Measurements from ENCODE around the gene TSPAN17.
A peak's percentile ranks its signal among the peaks of the same experiment; 100 is the strongest.

The TSPAN17 gene

GRCh38 chr5:176661676-176662075, 14.4 kb downstream of the TSPAN17 start:
- no peak for DNase-seq

DNA sequence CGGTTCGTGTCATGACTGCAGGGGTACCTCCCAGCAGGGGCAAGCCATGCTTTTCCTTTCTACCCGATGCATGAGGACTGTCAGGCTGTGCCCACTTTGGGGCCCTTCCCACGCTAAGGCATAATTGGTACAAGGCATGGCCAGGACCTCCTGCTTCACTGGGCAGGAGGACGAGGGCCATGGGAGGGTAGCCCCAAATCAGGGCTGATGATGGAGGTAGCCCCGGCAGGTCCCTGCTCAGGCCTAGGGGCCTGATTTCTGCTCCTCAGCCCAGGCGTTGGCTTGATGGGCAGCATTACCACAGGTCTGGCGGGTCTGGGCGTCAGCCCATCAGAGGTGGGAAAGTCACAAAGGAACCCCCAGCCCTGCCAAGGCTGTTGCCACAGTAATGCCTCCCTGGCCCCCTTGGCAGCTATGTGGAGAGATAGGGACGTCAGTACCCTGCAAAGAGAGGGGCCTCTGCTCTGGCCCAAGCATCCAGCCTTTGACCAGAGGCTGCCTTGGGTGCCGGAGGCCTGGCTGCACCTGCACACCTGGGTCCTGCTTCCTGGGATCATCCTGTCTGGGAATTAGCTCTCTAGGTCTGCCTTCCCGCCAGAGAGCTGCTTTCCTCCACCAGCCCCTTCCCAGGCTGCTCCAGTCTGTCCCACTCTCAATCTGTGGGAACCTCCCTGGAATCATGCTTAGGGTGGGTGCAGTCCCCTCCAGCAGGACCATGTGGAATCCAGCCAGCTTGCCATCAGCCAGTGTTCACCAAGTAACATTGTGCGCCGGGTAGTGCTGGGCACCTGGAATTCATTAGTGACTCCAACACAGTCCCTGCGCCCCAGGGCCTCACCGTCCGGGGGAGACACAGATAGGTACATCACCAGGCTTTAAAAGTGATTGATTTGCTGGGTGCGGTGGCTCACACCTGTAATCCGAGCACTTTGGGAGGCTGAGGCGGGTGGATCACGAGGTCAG, 15.4 kb downstream of the TSPAN17 start:
- DNase-seq: no peak

DNA sequence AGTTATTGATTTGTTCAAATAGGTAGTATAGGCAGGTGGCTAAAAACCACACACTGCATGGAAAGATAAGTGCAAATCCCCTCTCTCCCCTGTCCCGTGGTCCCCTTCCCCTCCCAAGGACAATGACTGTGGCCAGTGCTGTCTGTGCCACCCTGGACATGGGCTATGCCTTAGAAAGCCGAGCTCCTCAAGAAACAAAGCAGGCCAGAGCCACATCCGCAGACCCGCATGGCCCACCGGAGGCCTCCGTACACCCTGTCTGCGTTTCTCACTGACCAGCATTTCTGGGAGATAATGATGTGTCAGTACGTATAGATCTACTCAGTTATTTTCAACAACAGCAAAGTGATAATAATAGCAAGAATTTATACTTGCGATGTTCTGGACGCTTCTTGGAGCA, 16.3 kb downstream of the TSPAN17 start:
- no peak for DNase-seq

- no peak for DNase-seq
Measured at GRCh38 chr5:176664479-176664878, 17.2 kb downstream of the TSPAN17 start.

DNA sequence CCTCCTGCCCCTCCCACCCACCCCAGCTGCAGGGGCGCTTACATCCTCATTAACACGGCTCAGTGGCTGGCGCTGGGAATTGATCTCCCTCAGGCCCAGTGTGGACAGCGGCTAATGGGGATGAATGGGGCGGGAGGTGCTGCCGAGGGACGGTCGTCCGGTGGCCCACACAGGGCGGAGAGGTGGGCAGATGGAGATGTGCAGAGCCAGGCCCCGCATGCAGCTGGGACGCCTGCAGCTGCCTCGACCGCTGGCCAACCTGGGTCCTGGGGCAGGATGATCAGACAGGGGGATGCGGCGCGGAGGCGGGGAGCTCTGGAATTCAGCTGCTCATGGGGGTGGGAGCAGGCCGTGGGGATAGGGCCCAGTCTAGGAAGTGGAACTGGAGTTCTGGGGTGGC, 17.6 kb downstream of the TSPAN17 start:
- DNase-seq: no peak

- no peak for DNase-seq
Measured at GRCh38 chr5:176665517-176665916, 18.2 kb downstream of the TSPAN17 start.

DNA sequence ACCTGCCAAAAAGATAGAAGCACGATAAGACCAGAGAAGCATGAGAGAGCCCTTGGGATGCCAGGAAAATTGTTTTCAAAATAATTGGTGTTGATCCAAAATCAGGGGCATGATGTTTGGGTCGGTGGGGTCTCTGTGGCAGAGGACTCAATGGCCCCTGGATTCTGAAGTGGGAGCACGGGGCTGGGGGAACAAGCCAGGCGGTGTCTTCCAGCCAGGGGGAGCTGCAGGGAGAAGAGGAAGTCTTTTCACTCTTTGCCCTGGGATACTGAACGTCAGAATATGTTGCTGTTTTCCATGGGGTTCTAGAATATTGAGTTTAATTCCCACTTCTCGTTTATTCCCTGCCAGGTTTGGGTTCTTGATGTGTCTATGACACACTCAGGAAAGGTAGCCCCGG, 20.4 kb downstream of the TSPAN17 start:
- DNase-seq: no peak

- DNase-seq: no peak
Measured at GRCh38 chr5:176670449-176670848, 23.2 kb downstream of the TSPAN17 start.

GRCh38 chr5:176671399-176671798, 24.1 kb downstream of the TSPAN17 start:
- DNase-seq: no peak

DNA sequence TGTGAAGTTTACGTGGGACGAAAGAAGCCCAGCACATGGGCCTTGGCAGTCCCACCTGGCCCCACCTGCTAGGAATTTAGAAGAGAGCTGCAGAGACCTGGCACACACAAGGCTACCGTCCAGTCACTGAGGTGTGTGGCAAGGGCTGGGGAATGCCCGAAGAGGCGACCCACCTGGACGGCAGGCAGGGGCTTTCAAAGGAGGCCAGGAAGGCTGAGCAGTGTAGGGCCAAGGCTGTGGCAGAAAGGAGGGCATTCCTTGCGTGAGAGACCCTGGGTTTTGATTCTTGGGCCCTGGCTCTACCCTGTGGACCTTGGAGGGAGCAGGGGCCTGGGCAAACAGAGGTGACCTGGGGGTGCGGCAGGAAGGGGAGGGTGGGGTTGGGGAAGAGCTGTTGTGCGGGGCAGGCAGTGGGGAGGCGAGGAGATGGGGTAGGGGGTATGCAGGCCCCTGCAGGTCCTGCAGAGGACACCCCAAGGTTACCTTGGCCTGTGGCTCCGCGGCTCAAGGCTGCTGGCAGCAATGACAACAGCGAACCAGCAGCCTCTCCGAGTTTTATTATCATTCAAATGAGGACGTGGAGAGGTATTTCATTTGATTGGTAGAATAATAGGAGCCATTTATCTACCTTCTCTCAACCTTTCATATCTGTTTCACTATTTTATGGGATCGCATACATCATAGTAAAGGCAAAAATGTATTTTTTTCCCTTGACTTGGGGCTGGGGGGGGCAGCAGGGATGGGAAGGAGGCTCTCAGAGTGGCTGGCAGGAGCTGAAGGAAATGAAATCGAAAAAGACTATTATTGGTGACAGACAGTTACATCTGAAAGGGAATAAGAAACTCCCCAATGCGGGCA, 24.8 kb downstream of the TSPAN17 start:
- DNase-seq: no peak

DNA sequence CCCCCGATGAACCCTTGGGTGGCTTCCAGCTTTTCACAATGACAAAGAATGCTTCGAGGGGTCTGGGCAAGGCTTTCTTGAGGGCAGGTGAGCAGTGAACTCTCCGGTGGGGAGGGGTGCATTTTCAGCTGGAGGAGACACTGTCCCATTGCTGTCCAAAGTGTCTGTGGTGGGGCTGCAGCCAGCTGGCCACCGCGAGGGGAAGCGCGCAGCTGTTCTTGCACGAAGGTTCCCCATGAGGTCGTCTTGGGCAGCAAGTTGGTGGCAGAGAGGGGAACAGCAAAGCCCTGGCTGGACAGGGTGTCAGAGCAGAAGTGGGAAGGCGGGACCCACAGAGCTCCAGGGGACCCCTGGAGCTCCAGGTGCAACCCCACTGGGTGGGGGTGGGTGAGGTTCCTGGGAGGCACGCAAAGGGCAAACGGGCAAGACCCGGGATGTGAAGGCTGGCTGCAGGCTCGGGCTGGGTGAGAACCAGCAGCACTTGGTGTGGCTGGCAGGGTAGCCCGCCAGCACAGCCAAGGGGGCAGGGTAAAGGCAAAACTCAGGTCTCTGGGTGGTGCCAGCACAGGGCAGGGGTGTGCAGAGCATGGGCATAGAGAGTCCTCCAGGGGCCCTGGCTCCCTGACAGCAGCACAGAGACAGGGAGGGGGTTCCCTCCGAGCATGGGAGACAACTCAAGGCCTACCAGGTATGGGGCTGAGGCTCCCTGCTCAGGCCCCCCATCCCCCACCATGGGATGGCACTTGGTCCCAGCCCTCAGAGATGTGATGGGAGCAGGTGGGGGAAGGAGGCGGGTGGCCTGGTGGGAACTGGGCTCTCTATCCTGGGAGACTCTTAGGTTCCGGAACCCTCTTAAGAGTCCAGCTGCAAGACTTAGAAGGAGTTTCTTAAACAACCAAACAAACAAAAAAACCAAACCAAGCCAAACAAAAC, 26.6 kb downstream of the TSPAN17 start:
- DNase-seq: no peak

DNA sequence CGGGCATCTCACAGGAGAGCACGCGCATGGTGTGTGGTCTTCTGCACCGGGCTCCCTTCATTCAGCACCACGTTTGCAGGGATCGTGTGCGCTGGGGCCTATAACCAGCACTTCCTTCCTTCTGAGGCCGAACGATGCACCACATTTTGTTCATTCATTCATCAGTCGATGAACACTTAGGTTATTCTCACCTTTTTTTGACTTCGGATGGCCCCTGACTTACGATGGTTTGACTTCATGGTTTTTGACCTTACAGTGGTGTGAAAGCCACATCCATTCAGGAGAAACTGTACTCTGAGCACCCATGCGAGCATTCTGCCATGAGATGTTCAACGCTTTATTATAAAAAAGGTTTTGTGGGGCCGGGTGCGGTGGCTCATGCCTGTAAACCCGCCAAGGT, 27.5 kb downstream of the TSPAN17 start:
- no peak for DNase-seq

DNA sequence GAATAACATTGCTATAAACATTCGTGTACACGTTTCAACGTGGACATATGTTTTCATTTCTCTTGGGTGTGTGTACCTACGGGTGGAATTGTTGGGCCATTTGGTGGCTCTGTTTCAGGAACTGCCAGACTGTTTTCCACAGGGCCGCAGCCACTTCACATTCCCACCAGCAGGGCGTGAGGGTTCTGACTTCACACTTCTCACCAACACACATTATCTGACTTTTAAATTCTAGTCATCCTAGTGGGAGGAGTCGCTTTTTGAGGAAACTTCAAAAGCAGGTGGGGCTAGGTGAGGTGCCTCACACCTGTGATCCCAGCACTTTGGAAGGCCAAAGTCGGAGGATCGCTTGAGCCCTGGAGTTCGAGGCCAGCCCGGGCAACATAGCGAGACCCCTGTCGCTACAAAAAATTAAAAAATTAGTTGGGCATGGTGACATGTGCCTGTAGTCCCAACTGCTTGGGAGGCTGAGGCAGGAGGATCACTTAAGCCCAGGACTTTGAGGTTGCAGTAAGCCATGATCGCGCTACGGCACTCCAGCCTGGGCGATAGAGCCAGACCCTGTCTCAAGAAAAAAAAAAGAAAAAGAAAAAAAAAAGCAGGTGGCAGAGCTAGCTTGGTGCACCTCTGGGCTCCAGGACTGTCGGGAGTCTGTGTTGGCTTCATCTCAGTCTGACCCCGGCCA, 28.5 kb downstream of the TSPAN17 start:
- no peak for DNase-seq

DNA sequence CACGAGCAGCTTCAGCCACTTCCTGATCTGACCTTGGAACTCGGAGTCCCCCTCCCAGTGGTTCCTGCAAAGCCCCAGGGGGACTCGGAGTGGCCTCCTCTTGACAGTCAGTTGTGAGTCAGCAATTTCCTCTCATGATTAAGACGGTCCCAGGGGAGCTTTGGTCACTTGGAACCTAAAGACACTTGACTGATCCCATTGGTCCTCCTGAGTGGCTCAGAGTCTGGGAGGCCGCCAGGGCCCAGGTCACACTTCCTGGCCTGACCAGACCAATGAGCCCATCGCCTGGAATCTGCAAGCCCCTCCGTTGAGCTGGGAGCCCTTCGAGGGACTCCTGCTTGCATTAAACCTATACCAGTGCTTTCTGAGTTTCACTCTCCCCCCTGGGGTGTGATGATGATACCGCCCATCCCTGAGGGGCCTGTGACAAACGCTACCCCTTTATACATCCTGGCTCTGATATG, 29.1 kb downstream of the TSPAN17 start:
- DNase-seq: peak; percentile 61

DNA sequence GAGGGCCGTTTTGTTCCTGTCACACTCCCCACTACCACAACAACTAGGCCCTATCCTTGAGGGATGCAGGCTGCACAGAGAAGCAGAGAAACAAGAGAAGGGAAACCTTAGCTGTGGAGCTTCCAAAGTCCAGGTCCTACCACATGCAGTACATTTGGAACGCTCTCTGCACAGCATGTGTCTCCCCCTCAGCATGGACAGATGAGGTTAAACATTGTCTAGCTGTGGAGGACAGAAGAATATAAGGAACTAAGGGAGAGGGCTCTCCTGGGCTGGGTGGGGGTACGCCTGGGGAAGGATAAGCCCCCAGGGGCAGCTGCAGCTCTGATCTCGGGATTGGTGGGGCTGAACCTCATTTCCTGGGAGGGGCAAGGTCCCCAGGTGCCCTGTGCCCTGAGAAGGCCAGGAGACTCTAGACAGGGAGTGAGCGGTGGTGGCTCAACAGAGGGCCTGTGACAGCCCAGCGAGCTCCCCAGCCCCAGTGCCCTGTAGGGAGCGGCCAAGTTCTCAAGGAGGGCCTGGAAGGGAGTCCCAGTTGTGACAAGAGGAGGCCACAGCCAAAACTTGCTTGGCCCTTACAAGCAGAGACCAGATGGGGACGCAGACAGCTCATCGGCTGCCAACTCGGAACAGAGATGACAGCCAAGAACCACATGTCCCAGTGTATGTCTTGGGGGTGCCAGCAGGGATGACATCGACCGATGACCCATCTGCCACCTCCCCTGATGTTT, 30.1 kb downstream of the TSPAN17 start:
- no peak for DNase-seq

DNA sequence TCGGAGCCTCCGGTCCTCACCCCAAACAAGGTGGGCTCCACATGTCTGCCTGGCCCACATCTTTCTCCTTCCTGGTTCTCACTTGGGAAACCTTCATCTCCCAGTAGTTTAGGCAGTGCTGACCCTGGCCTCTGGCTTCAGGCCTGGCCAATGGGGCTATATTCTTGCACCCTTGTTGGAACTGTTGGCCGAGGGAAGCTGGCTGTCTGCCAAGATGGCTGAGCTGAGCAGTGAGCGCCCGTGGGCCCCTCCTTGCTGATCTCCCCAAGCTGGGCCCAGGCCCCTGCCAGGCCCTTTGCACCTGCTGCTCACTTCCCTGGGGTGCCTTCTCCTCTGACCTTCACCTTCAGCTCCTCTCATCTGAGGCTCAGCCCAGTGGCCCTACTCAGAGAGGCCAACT, 31.3 kb downstream of the TSPAN17 start:
- DNase-seq: no peak

DNA sequence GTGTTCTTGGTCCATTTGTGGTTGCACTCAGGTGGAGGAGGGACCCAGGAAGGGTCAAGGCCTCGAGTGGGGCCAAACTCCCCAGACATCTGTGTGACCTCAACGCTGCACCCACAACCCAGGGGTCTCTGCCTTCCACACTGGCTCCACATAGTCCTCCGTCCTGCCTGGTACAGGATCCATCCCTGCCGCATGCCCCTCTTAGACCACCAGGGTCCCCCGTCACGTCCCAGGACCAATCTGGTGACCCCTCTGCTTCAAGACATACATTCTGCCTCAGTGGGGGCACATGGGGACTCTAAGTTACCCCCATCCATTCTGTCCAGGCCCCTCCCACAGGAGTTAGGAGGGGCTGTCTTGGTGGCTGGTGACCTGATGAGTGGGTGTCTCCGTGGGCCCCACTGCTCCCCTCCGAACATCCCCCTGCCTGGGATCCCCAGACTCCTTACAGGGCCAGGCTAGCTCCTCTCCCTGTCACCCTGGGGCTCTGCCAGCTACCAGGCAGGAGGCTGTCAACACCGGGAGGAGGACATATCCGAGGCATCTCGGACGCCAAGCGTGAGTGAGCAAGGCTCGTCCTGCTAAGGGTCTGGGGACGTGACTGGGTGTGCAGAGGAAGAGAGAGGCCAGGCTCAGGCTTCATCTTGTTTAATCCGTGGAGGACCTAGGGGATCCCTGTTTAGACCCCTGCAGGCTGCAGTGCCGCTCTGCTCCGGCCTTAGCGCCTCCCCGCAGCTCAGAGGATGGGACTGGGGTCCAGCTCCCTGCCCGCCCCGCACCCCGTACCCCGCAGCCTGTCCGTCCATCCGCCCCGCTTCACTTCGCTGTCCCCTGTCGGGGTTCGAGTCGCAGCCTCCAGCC, 32.3 kb downstream of the TSPAN17 start:
- no peak for DNase-seq

DNA sequence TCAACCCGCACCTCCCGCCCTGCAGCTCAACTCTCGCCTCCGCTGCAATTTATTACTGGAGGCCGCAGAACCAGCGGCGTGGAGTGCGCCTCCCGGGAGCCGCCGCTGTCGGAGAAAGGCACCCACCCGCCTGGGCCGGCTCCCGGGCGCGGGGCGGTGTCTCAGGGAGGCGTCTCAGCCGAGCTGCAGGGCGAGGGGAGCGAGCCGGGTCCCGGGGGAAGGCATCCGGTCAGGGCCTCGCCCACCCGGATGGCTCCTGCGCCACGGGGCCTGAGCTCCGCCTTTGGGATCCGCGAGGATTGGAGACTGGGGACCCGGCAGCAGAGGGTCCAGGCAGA, 32.9 kb downstream of the TSPAN17 start:
- no peak for DNase-seq

DNA sequence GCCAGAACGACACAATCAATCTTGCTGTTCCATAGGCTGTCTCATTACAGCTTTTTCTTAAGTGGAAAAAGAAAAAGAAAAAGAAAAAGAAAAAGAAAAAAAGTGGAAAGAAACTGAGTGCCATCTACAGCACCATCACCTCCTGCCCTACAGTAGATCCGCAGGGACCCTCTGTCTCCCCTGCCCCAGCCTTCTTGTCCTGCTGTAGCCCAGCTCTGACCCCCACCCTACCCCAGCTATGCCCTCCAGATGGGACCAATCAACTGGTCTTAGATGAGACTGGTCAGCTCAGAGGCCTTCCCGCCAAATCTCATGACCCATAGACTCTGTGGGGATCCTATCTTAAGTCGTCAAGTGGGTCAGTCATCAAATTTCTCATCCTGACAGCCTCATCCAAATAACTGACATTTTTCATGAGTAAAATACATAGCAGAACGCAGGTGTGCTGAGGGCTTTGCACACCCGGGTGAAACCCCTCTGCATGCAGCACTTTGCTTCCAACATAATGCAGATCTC, 34.8 kb downstream of the TSPAN17 start:
- no peak for DNase-seq

- no peak for DNase-seq
Measured at GRCh38 chr5:176685010-176685409, 37.7 kb downstream of the TSPAN17 start.

Data from NCI-H1436 (cell line).